Right ventricle myocardium superior (tissue), 1 donor: ENCODE data around the gene GALNT10. TPM values are rescaled to one million over a fixed set of nuclear protein-coding genes. Genes with fewer than 3 reads are reported as not detected.

ENCODE experiments used
- ATAC-seq: fragments of 200-7000 bp; cut with Tn5 transposase; one replicate; pipeline ENCODE4 v1.9.1; 2020; ENCODE audit warnings: mild to moderate bottlenecking; ENCODE audit not compliant: poor library complexity
- DNase-seq: peaks from one replicate; pipeline ENCODE4 v3.0.0-alpha.2; 2020
- intact Hi-C: fragments of 100-400 bp; cut with DNase I; formaldehyde crosslinking; loops from one replicate; pipeline ENCODE4 v1.11.2; 2022
- total RNA-seq: library from RNA; stranded (reverse); fragmentation: NEBNext Ultra II Directional; extraction: Animal tissue kit (Norgen Biotek cat#: 25700); gene quantifications from one replicate; pipeline ENCODE4 v1.2.1, GENCODE V29; 2021
- donor health status: DM: no; HTN: yes; CAD: no; lungs with severe emphysema.

GALNT10 gene
- total RNA-seq, 1 donor from 2014 or later, result 12.3 TPM

- DNase-seq, result no peak
- intact Hi-C loops, result no loop called here
Measured at GRCh38 chr5:154428208-154428607, 237.7 kb downstream of the GALNT10 start.

GRCh38 chr5:154429341-154429740 lies 238.8 kb downstream of the GALNT10 start:
- DNase-seq, result no peak
- intact Hi-C loops, result no loop called here
- ATAC-seq, result no peak

More at GRCh38 chr5:154428208-154428607, 237.7 kb downstream of the GALNT10 start:
- no peak for ATAC-seq

GRCh38 chr5:154430466-154430865 lies 239.9 kb downstream of the GALNT10 start:
- ATAC-seq (no peak), DNase-seq (no peak)
- intact Hi-C loops, result no loop called here

GRCh38 chr5:154430961-154431630 lies 240.6 kb downstream of the GALNT10 start:
- intact Hi-C loops, result no loop called here
- ATAC-seq, result no peak
- no peak for DNase-seq

- intact Hi-C loops, result no loop called here
- ATAC-seq (no peak), DNase-seq (no peak)
Measured at GRCh38 chr5:154435226-154435625, 244.7 kb downstream of the GALNT10 start.

GRCh38 chr5:154437281-154437965 lies 246.9 kb downstream of the GALNT10 start:
- DNase-seq (no peak), ATAC-seq (no peak)
- intact Hi-C loops, result no loop called here

GRCh38 chr5:154440540-154440939 lies 250.0 kb downstream of the GALNT10 start:
- DNase-seq, result no peak
- intact Hi-C loops, result no loop called here
- ATAC-seq, result no peak

GRCh38 chr5:154442801-154443200 lies 252.3 kb downstream of the GALNT10 start:
- ATAC-seq (no peak), DNase-seq (no peak)
- intact Hi-C loops, result no loop called here

- DNase-seq (no peak), ATAC-seq (peak; percentile 2)
- intact Hi-C loops, result no loop called here
Measured at GRCh38 chr5:154444556-154445421, 254.3 kb downstream of the GALNT10 start.

GRCh38 chr5:154445422-154446194 lies 255.1 kb downstream of the GALNT10 start, which contains the start of gene SAP30L:
Gene SAP30L, plus strand, starts transcription at chr5:154445997. Its CDS starts 608 bp downstream, at chr5:154446605.
- intact Hi-C loops, result no loop called here
- DNase-seq (peak; percentile 98), ATAC-seq (peak; percentile 99)

GRCh38 chr5:154446195-154447088 lies 255.9 kb downstream of the GALNT10 start:
- DNase-seq, result peak; percentile 74
- intact Hi-C loops, result no loop called here
- peak; percentile 45 for ATAC-seq

GRCh38 chr5:154447089-154447725 lies 256.7 kb downstream of the GALNT10 start:
- ATAC-seq, result no peak
- DNase-seq, result no peak
- intact Hi-C loops, result no loop called here

- intact Hi-C loops, result no loop called here
- no peak for ATAC-seq
- no peak for DNase-seq
Measured at GRCh38 chr5:154449786-154450185, 259.3 kb downstream of the GALNT10 start.

- intact Hi-C loops, result no loop called here
- ATAC-seq, result no peak
- DNase-seq, result no peak
Measured at GRCh38 chr5:154451957-154452356, 261.4 kb downstream of the GALNT10 start.

GRCh38 chr5:154455585-154455984 lies 265.1 kb downstream of the GALNT10 start:
- no peak for ATAC-seq
- intact Hi-C loops, result no loop called here
- DNase-seq, result no peak

GRCh38 chr5:154456540-154456939 lies 266.0 kb downstream of the GALNT10 start:
- intact Hi-C loops, result no loop called here
- DNase-seq, result no peak

GRCh38 chr5:154459015-154459414 lies 268.5 kb downstream of the GALNT10 start:
- intact Hi-C loops, result no loop called here
- DNase-seq (no peak), ATAC-seq (peak; percentile 27)

More at GRCh38 chr5:154456540-154456939, 266.0 kb downstream of the GALNT10 start:
- ATAC-seq, result no peak
